Testis (tissue), 3 donors: ENCODE data around the gene KDM7A. TPM values are rescaled to one million over a fixed set of nuclear protein-coding genes. Genes with fewer than 3 reads are reported as not detected.

Experiments
- DNase-seq: peaks from one replicate; pipeline ENCODE4 v3.0.0-alpha.2; 2019
- H3K27ac ChIP-seq, 2 donors: fragments of 200-600 bp; sonication (generic); one replicate each; pipeline ENCODE4 v1.5.1; 2019
- H3K27me3 ChIP-seq: fragments of 200-600 bp; sonication (generic); one replicate; pipeline ENCODE4 v1.5.1; 2019
- H3K36me3 ChIP-seq: fragments of 200-600 bp; sonication (generic); one replicate; pipeline ENCODE4 v1.5.1; 2017; ENCODE audit warnings: low read depth; ENCODE audit errors: missing control alignments
- H3K4me1 ChIP-seq: fragments of 200-600 bp; sonication (generic); one replicate; pipeline ENCODE4 v1.5.1; 2019
- H3K4me3 ChIP-seq, 2 donors: fragments of 200-600 bp; sonication (generic); one replicate each; pipeline ENCODE4 v1.5.1; 2017 to 2019
- H3K9me3 ChIP-seq: fragments of 200-600 bp; sonication (generic); one replicate; pipeline ENCODE4 v1.5.1; 2017
- POLR2A ChIP-seq: fragments of 450-650 bp; IDR thresholded peaks from one replicate; pipeline ENCODE4 v1.6.1; 2017; ENCODE audit warnings: antibody characterized with exemption, mild to moderate bottlenecking, moderate library complexity
- WGBS, 2 donors: methylation state at CpG; one replicate each; pipeline ENCODE4 v1.1.5; 2018; 5-methylcytosine and 5-hydroxymethylcytosine counted together
- intact Hi-C: fragments of 100-400 bp; cut with DNase I; formaldehyde crosslinking; loops from one replicate; pipeline ENCODE4 v1.15.1; 2023; ENCODE audit warnings: low total_unique reads
- polyA plus RNA-seq: library from polyadenylated mRNA; stranded (reverse); fragments of 350-450 nt; fragmentation: Illumina TruSeq; extraction: RNeasy Lipid Tissue Mini Kit (QIAGEN cat#74804); gene quantifications from one replicate; pipeline ENCODE4 v1.2.3, GENCODE V29; 2014; ENCODE audit warnings: low read depth, low replicate concordance; ENCODE audit not compliant: insufficient read depth
- total RNA-seq, 2 donors: library from RNA; depleted of rRNA; stranded (reverse); fragments of >200 nt; gene quantifications; one replicate each; pipeline ENCODE4 v1.2.3, GENCODE V29; 2016
- TF ChIP-seq, protein P1 (sequence below), 3 experiments: fragments of 450-650 bp in 2 of 3; fragments of 200-600 bp in 1 of 3; sonication (generic) in 1 of 3; IDR thresholded peaks; one replicate each; pipeline ENCODE4 v1.5.1; 2016 to 2019; ENCODE audit warnings: antibody characterized with exemption in 3 of 3, mild to moderate bottlenecking in 2 of 3, moderate library complexity in 1 of 3

Gene KDM7A
- total and polyA plus RNA-seq, 3 donors from 2014 or later, result 24.1 to 33.6 (median 24.7) TPM

DNA sequence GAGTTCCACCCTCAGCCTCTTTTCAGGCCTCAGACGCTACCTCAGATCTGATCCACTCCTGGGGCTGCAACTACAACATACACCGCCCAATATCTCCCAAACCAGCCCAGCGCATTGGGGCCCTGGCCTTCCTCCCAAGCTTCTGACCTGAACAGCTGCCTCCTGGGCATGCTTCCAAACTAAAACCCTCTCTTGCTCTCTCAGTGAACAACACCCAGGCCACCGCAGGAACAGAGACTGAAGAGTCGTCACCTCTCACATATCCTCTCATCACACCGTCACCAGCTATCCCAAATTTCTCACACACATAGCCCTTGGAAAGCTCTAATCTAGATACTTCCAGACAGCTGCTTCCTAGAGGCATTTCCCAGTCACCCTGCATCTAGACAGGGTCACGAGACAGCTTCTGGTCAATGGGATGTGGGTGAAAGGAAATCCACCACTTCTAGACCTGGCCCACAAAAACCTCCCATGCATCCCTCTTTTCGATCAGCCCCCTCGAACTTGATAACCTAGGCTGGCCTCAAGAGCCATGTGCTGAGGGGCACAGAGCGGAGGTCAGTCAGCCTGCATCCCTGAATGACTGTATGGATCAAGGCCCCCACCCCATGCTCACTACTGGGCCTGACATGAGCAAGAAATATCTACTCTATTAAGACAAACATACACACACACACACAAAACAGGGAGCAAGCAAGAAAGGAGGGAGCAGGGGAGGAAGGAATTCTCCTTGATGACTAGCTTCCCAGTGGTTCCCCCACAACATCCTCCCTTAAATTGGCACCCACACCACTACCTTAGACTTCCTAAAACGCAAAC is 115.8 kb downstream of the KDM7A start:
- intact Hi-C loops, result no loop called here
- WGBS, 2 donors, result 33 to 45% methylated on average over 10 to 11 of the region's 11 CpGs
- H3K4me3 ChIP-seq, result peak overlapping the region in 1 of 2 donors; percentile 93

GRCh38 chr7:140060243-140060630 is 116.5 kb downstream of the KDM7A start:
- no peak for TF ChIP-seq POLR2A
- TF ChIP-seq, protein P1, sequence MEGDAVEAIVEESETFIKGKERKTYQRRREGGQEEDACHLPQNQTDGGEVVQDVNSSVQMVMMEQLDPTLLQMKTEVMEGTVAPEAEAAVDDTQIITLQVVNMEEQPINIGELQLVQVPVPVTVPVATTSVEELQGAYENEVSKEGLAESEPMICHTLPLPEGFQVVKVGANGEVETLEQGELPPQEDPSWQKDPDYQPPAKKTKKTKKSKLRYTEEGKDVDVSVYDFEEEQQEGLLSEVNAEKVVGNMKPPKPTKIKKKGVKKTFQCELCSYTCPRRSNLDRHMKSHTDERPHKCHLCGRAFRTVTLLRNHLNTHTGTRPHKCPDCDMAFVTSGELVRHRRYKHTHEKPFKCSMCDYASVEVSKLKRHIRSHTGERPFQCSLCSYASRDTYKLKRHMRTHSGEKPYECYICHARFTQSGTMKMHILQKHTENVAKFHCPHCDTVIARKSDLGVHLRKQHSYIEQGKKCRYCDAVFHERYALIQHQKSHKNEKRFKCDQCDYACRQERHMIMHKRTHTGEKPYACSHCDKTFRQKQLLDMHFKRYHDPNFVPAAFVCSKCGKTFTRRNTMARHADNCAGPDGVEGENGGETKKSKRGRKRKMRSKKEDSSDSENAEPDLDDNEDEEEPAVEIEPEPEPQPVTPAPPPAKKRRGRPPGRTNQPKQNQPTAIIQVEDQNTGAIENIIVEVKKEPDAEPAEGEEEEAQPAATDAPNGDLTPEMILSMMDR (IDR thresholded peaks at IDR 0.05), result no peak
- DNase-seq, result no peak
- Histone ChIP-seq H3K36me3 (no peaks in the 10 kb centered on the region), H3K4me3 (no peak overlapping the region), H3K9me3 (no peaks in the 10 kb centered on the region), H3K27me3 (no peaks in the 10 kb centered on the region), H3K27ac (peak overlapping the region; percentile 90 to 97), H3K4me1 (peaks cover 22% of the 10 kb centered on the region)
- WGBS, 2 donors, result 63 to 81% methylated on average over 3 of the region's 3 CpGs
- intact Hi-C loops, result no loop called here

More for the DNA sequence above, 115.8 kb downstream of the KDM7A start:
- Histone ChIP-seq H3K27me3 (no peaks in the 10 kb centered on the region), H3K36me3 (no peaks in the 10 kb centered on the region), H3K9me3 (no peaks in the 10 kb centered on the region), H3K4me1 (peaks cover 22% of the 10 kb centered on the region), H3K27ac (peak overlapping the region; percentile 90 to 97)
- DNase-seq, result peak; percentile 59
- no peak for TF ChIP-seq POLR2A
- TF ChIP-seq, protein P1 (IDR thresholded peaks at IDR 0.05), result no peak

DNA sequence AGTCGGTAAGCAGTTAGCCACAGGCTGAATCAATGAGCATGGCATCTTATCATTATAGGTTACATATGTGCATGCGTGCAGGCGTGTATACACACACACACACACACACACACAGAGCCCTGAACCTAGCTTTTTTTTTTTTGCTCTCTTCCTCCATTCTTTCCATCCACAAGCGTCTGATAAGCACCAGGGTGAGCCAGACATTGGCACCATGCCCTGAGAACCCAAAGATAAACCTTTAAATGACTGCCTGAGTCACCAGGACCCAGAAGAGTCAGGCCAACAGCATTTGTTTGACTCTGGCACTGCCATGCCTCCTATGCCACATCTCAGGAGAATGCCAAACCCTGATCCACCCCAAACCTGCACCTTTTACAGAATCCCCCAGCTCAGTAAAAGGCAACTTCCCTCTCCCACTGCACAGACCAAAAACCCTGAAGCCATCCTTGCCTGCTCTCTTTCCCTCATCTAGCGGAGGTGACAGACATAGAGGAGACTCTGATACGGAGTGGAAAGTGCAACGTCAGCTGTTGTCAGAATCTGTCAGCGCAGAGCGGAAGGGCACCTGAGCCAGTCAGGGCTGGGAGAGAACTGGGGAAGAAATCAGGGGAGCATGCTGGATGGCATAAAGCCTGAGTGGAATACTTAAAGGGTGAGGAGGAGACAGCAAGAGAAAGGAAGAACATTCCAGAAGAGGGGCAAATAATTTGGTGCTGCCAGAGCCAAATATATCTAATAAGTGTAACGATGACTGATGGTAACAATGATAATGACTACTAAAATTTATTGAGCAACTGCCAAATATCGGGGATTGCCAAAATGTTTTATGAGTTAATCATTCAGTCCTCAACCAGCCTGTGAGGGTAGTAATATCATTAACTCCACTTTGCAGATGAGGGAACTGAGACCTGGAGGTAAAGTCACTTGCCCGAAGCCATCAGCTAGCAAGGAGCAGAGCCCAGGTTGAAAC is 117.2 kb downstream of the KDM7A start:
- no peaks in the 10 kb centered on the region for H3K36me3 ChIP-seq
- TF ChIP-seq, protein P1 (IDR thresholded peaks at IDR 0.05), result no peak
- no peak for TF ChIP-seq POLR2A
- no peaks in the 10 kb centered on the region for H3K27me3 ChIP-seq
- WGBS, 2 donors, result 74 to 75% methylated on average over 12 of the region's 12 CpGs
- no peaks in the 10 kb centered on the region for H3K9me3 ChIP-seq
- intact Hi-C loops, result no loop called here
- peaks cover 22% of the 10 kb centered on the region for H3K4me1 ChIP-seq
- no peak overlapping the region for H3K4me3 ChIP-seq
- H3K27ac ChIP-seq, result peak overlapping the region in 1 of 2 donors; percentile 97
- peak; percentile 78 for DNase-seq

- no peak overlapping the region for H3K27ac ChIP-seq
- no peak for DNase-seq
- TF ChIP-seq POLR2A, result no peak
- TF ChIP-seq, protein P1 (IDR thresholded peaks at IDR 0.05), result no peak
- H3K9me3 ChIP-seq, result no peaks in the 10 kb centered on the region
- H3K36me3 ChIP-seq, result no peaks in the 10 kb centered on the region
- peaks cover 22% of the 10 kb centered on the region for H3K4me1 ChIP-seq
- intact Hi-C loops, result no loop called here
- no peaks in the 10 kb centered on the region for H3K27me3 ChIP-seq
- 90 to 92% methylated on average over 7 of the region's 7 CpGs for WGBS, 2 donors
- no peak overlapping the region for H3K4me3 ChIP-seq
Observed at GRCh38 chr7:140058517-140058916, 118.3 kb downstream of the KDM7A start.
